ENCODE measurements around the gene HDAC9. TPM values are rescaled to one million over a fixed set of nuclear protein-coding genes. Genes with fewer than 3 reads are reported as not detected.

Gene HDAC9
- total RNA-seq, 1 donor from 2014 or later: 21.7 TPM

DNA sequence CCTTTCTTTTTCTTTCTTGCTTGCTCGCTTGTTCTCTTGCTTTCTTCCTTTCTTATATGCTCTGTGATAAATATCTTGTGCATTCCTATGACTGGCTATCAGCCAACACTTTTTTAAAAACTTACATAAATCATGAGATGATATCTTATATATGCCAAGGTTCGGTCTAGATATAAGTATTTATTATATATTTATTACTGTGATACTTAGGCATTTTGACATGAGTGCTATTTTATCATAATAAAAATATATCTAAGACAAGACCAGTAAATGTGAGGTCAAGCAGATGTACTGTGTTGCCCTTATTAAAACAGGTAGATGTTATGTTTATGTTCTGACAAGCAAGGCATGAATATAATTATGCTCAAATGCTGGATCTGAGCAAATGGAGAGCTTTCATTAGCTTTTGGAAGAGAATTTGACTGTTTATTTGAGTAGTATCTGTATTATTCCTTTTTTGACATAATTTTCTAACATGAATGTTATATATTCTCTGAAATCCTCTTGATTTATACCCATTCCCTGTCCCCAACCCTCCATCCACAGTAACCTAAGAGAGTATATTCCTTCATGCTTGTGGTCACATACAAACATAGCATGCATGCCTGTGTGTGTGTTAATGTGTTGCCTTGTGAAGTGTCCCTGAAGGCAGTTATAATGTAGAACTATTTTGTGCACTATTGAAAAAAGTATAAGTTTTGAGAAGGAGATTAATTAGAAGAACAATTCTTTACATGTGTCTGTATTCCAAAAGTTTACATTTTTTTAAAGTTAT, 158.0 kb downstream of the HDAC9 start:
- no peak for DNase-seq (ENCODE audit: low spot score)

GRCh38 chr7:18654709-18655108, 159.2 kb downstream of the HDAC9 start:
- no peak for DNase-seq (ENCODE audit: low spot score)

DNA sequence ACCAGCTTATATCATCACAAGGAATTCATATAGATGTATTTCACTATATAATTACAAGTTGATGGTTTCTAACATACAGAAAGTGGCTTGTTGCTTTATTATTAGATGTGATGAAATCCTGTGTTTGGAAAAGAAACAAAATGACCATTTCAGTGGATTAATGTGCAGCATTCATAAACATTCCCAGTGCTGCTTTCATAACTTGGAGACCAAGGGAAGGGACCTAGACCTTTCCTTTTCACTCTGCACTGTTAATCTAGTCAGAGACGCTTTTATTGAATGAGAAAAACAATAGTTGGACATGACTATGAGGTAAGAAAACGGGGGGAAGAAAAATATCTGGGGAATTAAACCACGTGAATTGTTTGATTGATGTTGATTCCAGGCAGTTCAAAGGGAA, 160.0 kb downstream of the HDAC9 start:
- no peak for DNase-seq (ENCODE audit: low spot score)

GRCh38 chr7:18655912-18656311, 160.4 kb downstream of the HDAC9 start:
- DNase-seq (ENCODE audit: low spot score): no peak

DNA sequence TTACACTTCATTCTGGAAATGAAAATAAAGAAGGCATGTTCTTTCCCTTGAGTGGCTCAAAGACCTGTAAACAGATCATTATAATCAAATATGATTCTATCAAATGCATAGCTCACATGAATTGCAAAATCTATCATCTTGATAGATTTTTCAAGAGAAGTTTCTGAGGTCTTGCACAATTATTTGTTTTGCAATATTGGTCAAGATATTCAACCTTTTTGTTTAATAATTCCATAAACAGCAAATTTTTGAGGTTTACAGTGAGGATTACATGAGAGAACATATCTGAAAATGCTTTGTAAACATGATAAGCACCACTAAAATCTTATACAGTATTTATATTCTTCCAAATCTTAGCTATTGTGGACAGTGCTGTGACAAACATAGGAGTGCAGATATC, 160.8 kb downstream of the HDAC9 start:
- no peak for DNase-seq (ENCODE audit: low spot score)

DNA sequence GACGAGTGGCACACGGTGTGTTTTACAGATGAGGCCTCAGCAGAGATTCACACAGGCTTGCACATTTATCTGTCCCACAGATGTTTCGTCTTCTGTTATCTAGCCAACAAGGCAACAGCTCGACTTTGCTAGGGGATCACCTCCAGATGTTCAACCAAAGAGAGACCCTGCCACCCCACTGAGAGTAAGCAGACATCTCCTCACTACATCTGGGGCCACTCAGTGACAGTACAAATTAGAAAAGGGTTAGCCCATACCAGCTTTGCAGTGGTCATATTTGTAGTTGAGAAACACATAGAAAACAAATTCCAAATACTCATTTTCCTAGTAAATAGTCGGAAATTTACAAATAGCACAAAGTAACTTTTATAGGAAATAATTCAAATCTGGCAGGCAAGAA, 164.2 kb downstream of the HDAC9 start:
- DNase-seq (ENCODE audit: low spot score): no peak

DNA sequence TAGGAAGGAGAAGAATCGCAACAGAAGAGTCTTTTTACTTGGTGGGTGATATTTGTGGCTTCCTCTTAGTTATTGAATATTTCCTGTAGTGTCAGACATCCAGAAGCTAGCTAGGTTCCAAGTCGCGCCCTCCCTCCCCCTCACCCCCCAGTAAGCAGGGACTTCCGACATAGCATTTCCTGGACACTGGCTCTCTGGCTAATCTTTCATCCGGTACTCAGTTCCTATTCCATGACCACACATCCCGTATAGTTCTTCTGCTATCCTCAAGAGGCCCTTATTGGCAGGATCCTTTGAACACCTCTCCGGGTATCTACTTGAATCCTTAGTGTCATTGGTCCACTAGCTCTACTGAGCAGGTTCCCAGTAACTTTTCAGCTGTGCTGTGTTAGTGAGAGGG, 167.8 kb downstream of the HDAC9 start:
- DNase-seq (ENCODE audit: low spot score): no peak

GRCh38 chr7:18666107-18666728, 170.7 kb downstream of the HDAC9 start:
- peak; percentile 92 for DNase-seq (ENCODE audit: low spot score)

GRCh38 chr7:18667466-18667865, 171.9 kb downstream of the HDAC9 start:
- DNase-seq (ENCODE audit: low spot score): no peak

- no peak for DNase-seq (ENCODE audit: low spot score)
Measured at GRCh38 chr7:18671176-18671575, 175.6 kb downstream of the HDAC9 start.

DNA sequence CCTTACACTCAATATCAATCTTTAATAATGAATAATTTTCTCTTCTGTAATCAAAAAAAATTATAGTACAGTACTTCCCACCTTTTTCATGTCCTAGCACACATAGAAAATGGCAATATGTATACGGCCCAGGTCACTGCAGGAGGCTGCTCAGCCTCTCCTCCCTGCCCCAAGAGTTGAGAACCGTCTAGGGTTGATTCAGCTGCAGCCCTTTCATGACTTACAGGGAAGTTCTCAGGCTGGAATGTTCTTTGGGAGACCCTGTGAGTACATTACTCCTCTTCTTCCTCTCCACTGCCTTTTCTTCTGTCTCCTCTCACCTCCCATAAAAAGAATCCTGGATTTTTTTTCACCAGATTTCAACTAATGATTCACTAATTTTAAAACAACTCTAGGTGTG, 180.0 kb downstream of the HDAC9 start:
- no peak for DNase-seq (ENCODE audit: low spot score)

- no peak for DNase-seq (ENCODE audit: low spot score)
Measured at GRCh38 chr7:18679261-18679660, 183.7 kb downstream of the HDAC9 start.

DNA sequence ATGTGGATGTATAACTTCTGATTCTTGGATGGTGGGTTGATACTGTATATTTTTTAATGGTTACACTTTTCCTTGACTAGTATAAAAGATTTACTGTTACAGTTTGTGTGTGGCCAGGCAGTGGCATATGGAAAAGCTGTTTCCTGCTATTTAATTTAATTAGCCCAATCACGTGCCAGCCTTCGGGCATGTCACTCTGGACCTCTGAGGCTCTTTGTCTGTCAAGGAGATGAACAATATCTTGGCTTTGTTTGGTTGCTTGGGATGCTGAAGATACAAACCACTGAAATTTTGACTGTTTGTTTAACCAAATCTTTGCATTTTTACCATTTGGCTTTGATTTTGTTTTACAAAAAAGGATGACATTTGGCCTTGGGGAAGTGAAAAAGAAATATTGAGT, 185.0 kb downstream of the HDAC9 start:
- DNase-seq (ENCODE audit: low spot score): no peak

DNA sequence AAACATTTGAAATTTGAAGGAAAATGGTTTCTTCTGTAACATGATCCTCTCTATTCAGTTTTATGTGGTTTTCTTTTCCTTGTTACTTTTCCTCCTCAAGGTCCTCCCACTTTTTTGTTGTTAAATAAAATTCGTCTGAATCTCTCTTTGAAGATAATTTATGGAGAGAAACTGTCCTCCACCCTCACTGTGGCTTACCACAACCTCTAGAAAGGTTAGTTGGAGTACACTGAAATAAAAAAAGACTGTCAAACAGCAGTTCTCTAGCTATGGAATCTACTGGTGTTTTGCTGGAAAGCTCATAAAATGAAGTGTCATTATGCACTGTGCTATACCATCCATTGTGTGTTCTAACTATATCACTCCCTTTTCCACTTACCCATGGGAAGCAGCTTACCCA, 189.4 kb downstream of the HDAC9 start:
- no peak for DNase-seq (ENCODE audit: low spot score)

GRCh38 chr7:18685971-18686370, 190.4 kb downstream of the HDAC9 start:
- no peak for DNase-seq (ENCODE audit: low spot score)

GRCh38 chr7:18689551-18689950, 194.0 kb downstream of the HDAC9 start:
- no peak for DNase-seq (ENCODE audit: low spot score)

DNA sequence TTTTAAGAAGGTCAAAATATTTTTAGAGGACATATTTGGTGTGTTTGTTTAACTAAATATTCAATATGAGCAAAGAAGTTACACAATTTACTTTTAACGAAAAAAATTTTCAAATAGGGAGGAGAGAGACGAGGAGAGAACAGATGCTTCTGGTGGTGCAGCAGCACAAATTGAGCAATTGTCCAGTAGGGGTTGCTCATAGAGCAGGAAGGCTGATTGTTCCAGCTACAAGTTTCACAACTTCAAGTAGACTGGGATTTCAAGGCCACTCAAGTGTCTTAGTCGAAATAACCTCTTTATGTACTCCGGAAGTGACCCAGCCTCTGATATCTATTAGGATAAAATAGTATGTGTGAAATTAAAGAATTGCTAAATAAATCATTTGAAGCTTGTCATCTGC, 197.9 kb downstream of the HDAC9 start:
- no peak for DNase-seq (ENCODE audit: low spot score)

GRCh38 chr7:18693816-18694215, 198.3 kb downstream of the HDAC9 start:
- no peak for DNase-seq (ENCODE audit: low spot score)

GRCh38 chr7:18694484-18694883, 198.9 kb downstream of the HDAC9 start:
- no peak for DNase-seq (ENCODE audit: low spot score)

DNA sequence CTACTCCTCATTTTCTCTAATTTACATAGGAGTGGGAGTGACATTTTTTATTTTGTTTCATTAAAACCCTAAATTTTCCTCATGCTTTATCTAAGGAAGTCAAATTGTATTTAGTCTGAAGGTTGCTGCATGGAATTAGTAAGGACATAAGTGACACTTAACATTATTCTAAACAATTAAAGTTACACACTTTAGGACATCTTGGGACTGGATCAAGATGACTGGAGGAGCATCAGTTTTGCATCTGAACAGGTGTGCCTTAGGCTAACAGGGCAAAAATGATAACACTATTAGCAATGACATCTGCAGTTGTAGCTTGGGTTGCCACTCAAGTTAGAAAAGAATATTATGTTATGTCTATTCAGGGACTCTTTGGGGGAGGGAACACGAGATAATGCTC, 199.4 kb downstream of the HDAC9 start:
- no peak for DNase-seq (ENCODE audit: low spot score)

- no peak for DNase-seq (ENCODE audit: low spot score)
Measured at GRCh38 chr7:18698258-18698734, 202.7 kb downstream of the HDAC9 start.

DNA sequence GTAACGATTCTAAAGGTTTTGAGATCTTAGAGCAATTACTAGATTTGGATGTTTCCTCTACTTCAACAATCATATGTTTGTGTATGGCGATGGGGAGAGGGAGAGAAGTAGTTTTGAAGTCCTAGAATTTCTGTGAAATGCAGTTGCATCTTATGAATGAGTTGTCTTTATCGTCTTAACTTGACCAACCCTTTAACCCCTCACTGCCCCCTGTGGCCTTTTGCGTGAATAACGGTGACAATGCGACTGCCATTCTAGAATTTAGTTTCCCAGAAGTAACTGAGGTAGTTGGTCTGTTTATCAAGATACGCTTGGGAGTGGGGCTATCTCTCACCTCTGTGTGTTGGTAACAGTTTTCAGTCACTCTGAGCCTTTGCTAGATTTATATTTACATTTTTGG, 204.6 kb downstream of the HDAC9 start:
- DNase-seq (ENCODE audit: low spot score): no peak
